Esophagus squamous epithelium (tissue), 5 donors: ENCODE data around the gene RAP1A. TPM values are rescaled to one million over a fixed set of nuclear protein-coding genes. Genes with fewer than 3 reads are reported as not detected.

Experiments used
- DNase-seq: peaks from one replicate; lab custom pipeline; 2025; lab: John Stamatoyannopoulos, UW
- H3K27ac ChIP-seq, 4 donors: fragments of 200-600 bp; sonication (generic); one replicate each; pipeline ENCODE4 v1.5.1; 2016 to 2019; ENCODE audit warnings: mild to moderate bottlenecking in 1 of 4
- H3K27me3 ChIP-seq, 4 donors: fragments of 200-600 bp; sonication (generic); 1 replicate in 3 of 4; 2 replicates in 1 of 4; pipeline versions ENCODE4 v1.5.1 to v1.6.0; 2017 to 2021; ENCODE audit warnings: antibody characterized with exemption in 1 of 4
- H3K36me3 ChIP-seq, 3 donors: fragments of 200-600 bp; sonication (generic); one replicate each; pipeline ENCODE4 v1.5.1; 2016 to 2019
- H3K4me1 ChIP-seq, 3 donors: fragments of 200-600 bp; sonication (generic); one replicate each; pipeline ENCODE4 v1.5.1; 2017 to 2019
- H3K4me3 ChIP-seq, 4 donors: fragments of 200-600 bp; sonication (generic); 1 replicate in 3 of 4; 2 replicates in 1 of 4; pipeline ENCODE4 v1.5.1; 2016 to 2019; ENCODE audit warnings: mild to moderate bottlenecking in 2 of 4, moderate library complexity in 1 of 4
- H3K9me3 ChIP-seq, 3 donors: fragments of 200-600 bp; sonication (generic); one replicate each; pipeline ENCODE4 v1.5.1; 2016 to 2019
- CTCF ChIP-seq, 6 experiments: fragments of 450-650 bp in 4 of 6; fragments of 200-600 bp in 2 of 6; sonication (generic) in 2 of 6; IDR thresholded peaks; one replicate each; pipeline ENCODE4 v1.5.1; 2016 to 2019; ENCODE audit warnings: antibody characterized with exemption in 6 of 6, mild to moderate bottlenecking in 4 of 6, moderate library complexity in 4 of 6
- POLR2A ChIP-seq, 4 donors: fragments of 450-650 bp; IDR thresholded peaks; one replicate each; pipeline ENCODE4 v1.6.1; 2017; ENCODE audit warnings: antibody characterized with exemption in 4 of 4, mild to moderate bottlenecking in 4 of 4, moderate library complexity in 3 of 4
- WGBS, 2 donors: methylation state at CpG; one replicate each; pipeline ENCODE4 v1.1.5; 2018; 5-methylcytosine and 5-hydroxymethylcytosine counted together
- intact Hi-C: fragments of 100-400 bp; cut with DNase I; formaldehyde crosslinking; loops from one replicate; pipeline ENCODE4 v1.15.0; 2022
- total RNA-seq, 4 donors: library from RNA; depleted of rRNA; stranded (reverse); fragments of >200 nt; gene quantifications; one replicate each; pipeline ENCODE4 v1.1.0, GENCODE V29; 2016
- donor health status: DM: yes; HTN: yes; CAD: no.

The RAP1A gene
- total RNA-seq, 4 donors from 2014 or later = 24.3 to 111 (median 43.3) TPM

DNA sequence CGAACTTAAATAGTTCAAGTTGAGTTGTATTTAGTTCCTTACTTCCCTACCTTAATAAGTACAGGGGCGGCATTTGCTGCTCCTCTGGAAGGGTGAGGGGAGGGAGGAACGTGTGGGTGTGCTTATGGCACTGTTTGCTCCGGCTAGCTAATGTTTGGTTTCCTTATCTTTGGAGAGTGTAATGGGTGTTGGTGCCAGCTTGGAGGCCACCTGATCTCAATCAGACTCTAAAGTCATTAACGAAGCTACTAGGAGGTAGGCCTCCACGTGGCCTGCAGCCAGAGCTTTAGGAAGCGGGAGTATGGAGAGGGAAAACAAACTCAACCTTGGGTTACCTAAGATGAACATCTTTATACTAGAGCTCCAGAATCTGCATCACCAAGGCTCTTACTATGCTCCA is 43.0 kb upstream of the RAP1A start:
- no peak overlapping the region for H3K27ac ChIP-seq
- no peaks in the 10 kb centered on the region for H3K27me3 ChIP-seq
- H3K9me3 ChIP-seq = no peaks in the 10 kb centered on the region
- TF ChIP-seq POLR2A (IDR thresholded peaks at IDR 0.05) = no peak
- no peak for TF ChIP-seq CTCF (IDR thresholded peaks at IDR 0.05)
- peaks cover 0 to 10% (median 6%) of the 10 kb centered on the region in 3 donors for H3K4me1 ChIP-seq
- no peak overlapping the region for H3K4me3 ChIP-seq
- 73 to 84% methylated on average over 7 of the region's 7 CpGs for WGBS, 2 donors
- intact Hi-C loops = no loop called here
- no peaks in the 10 kb centered on the region for H3K36me3 ChIP-seq
- no peak for DNase-seq

- H3K4me3 ChIP-seq = no peak overlapping the region
- no peaks in the 10 kb centered on the region for H3K27me3 ChIP-seq
- intact Hi-C loops = no loop called here
- no peaks in the 10 kb centered on the region for H3K9me3 ChIP-seq
- no peak for DNase-seq
- no peaks in the 10 kb centered on the region for H3K36me3 ChIP-seq
- WGBS, 2 donors = 53 to 57% methylated on average over 2 of the region's 2 CpGs
- no peak for TF ChIP-seq CTCF (IDR thresholded peaks at IDR 0.05)
- TF ChIP-seq POLR2A (IDR thresholded peaks at IDR 0.05) = no peak
- no peak overlapping the region for H3K27ac ChIP-seq
- peaks cover 0 to 7% (median 4%) of the 10 kb centered on the region in 3 donors for H3K4me1 ChIP-seq
Observed at GRCh38 chr1:111577814-111578213, 41.8 kb upstream of the RAP1A start.

DNA sequence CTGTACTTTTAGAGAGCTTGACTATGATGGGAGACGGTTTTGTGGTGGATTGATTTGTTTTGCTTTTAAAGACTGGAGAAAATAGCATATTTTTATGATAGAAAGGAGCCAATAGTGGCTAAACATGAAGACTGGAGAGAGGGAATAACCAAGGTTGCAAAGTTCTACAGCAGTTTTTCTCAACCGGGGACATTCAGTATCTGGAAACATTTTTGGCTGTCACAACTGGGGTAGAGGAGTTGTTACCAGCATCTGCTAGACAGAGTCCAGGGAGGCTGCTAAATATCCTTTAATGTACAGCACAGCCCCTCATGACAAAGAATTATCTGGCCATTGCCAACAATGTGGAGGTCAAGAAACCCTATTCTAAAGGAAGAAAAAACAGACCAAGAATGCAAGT is 38.4 kb upstream of the RAP1A start:
- intact Hi-C loops = no loop called here
- no peak overlapping the region for H3K4me3 ChIP-seq
- DNase-seq = no peak
- H3K27ac ChIP-seq = no peak overlapping the region
- H3K9me3 ChIP-seq = no peaks in the 10 kb centered on the region
- peaks cover 0 to 10% (median 4%) of the 10 kb centered on the region in 3 donors for H3K4me1 ChIP-seq
- no peak for TF ChIP-seq CTCF (IDR thresholded peaks at IDR 0.05)
- WGBS, 2 donors = 71 to 89% methylated on average over 2 of the region's 2 CpGs
- H3K27me3 ChIP-seq = no peaks in the 10 kb centered on the region
- no peaks in the 10 kb centered on the region for H3K36me3 ChIP-seq

GRCh38 chr1:111582016-111582415 is 37.6 kb upstream of the RAP1A start:
- 61 to 70% methylated on average over 1 of the region's 1 CpG for WGBS, 2 donors
- TF ChIP-seq POLR2A (IDR thresholded peaks at IDR 0.05) (no peak), CTCF (IDR thresholded peaks at IDR 0.05) (no peak)
- H3K27me3 ChIP-seq = no peaks in the 10 kb centered on the region
- H3K27ac ChIP-seq = no peak overlapping the region
- peaks cover 0 to 10% (median 4%) of the 10 kb centered on the region in 3 donors for H3K4me1 ChIP-seq
- no peaks in the 10 kb centered on the region for H3K9me3 ChIP-seq
- no peak overlapping the region for H3K4me3 ChIP-seq
- DNase-seq = no peak
- no peaks in the 10 kb centered on the region for H3K36me3 ChIP-seq
- intact Hi-C loops = no loop called here

DNA sequence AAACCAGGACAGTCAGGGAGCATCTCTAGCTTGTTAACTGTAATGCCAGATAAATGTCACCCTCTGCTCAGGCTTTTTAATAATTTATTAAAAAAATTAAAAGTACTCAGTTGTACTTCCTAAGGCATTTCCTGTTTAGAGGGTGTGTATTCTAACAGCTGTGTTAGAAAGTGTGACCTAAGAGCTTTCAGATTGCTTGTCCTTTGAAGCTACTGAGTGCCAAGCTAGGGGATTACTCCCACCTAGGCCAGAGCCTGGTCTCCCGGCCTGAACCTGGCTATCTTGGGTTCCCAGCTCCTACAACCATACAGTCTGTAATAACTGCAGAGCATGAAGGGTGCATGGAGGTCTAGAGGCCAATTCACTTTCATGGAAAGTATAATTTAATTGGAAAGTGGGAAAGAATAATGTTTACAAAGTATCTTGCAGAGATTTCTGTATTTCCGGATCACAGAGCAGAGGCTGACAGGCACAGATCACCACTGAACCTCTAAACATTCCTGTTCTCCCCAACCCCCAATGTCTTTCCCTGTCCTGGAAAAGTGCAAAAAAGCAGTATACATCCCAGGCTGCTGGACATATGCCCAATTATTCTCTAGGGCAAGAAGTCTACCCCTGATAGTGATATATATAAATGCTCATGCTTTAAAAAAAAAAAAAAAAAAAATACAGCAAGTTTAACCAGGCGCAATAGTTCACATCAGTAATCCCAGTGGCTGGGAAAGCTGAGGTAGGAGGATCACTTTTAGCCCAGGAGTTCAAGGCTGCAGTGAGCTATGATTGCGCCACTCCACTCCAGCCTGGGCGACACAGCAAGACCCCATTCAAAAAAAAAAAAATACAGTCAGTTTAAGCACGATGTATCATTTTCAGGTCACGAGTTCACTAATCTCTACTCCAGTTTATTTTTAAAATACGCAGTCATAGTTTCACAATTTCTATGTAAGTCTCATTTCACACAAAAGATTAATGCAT is 36.7 kb upstream of the RAP1A start:
- Histone ChIP-seq H3K4me3 (no peak overlapping the region), H3K9me3 (no peaks in the 10 kb centered on the region), H3K36me3 (no peaks in the 10 kb centered on the region), H3K27me3 (no peaks in the 10 kb centered on the region), H3K27ac (no peak overlapping the region), H3K4me1 (peaks cover 0 to 10% (median 4%) of the 10 kb centered on the region in 3 donors)
- intact Hi-C loops = no loop called here
- 77 to 79% methylated on average over 8 of the region's 8 CpGs for WGBS, 2 donors
- TF ChIP-seq POLR2A (IDR thresholded peaks at IDR 0.05) (no peak), CTCF (IDR thresholded peaks at IDR 0.05) (no peak)
- DNase-seq = no peak
